WERI-Rb-1 (cell line): Measurements from ENCODE around the gene CCDC93.

ENCODE experiments used
- DNase-seq: peaks from one replicate; pipeline ENCODE4 v3.0.0-alpha.2; 2020
- H3K27ac ChIP-seq: fragments of 250-450 bp; sonication (Bioruptor Pico); 2 replicates; pipeline ENCODE4 v1.5.1; 2020; ENCODE audit warnings: mild to moderate bottlenecking, moderate library complexity
- H3K27me3 ChIP-seq: fragments of 250-450 bp; sonication (Bioruptor Pico); 2 replicates; pipeline ENCODE4 v1.5.1; 2021; ENCODE audit warnings: mild to moderate bottlenecking, low read depth, moderate library complexity; ENCODE audit not compliant: insufficient read depth, severe bottlenecking
- H3K36me3 ChIP-seq: fragments of 250-450 bp; sonication (Bioruptor Pico); 2 replicates; pipeline ENCODE4 v1.5.1; 2020; ENCODE audit warnings: mild to moderate bottlenecking, moderate library complexity
- H3K4me3 ChIP-seq: 2 replicates; pipeline ENCODE4 v1.5.1; 2011; ENCODE audit warnings: low read depth, mild to moderate bottlenecking, control low read depth, low read length
- H3K9me3 ChIP-seq: fragments of 250-450 bp; sonication (Bioruptor Pico); 2 replicates; pipeline ENCODE4 v1.5.1; 2021; ENCODE audit warnings: mild to moderate bottlenecking, moderate library complexity; ENCODE audit not compliant: severe bottlenecking
- CTCF ChIP-seq: IDR thresholded peaks from 2 replicates; pipeline ENCODE4 v1.5.1; 2011; ENCODE audit warnings: low read depth, mild to moderate bottlenecking, control low read depth, inconsistent platforms, low read length

CCDC93 gene

GRCh38 chr2:117985092-117985491, 28.8 kb downstream of the CCDC93 start:
- TF ChIP-seq CTCF, result 0 out of 2 replicates have a peak, but pooled peaks have one; percentile 10
- peaks cover 8% of the 10 kb centered on the region; the same call in 1 of the 2 replicates for H3K36me3 ChIP-seq
- H3K9me3 ChIP-seq, result no peaks in the 10 kb centered on the region
- H3K4me3 ChIP-seq, result no peak overlapping the region
- no peak for DNase-seq
- H3K27ac ChIP-seq, result no peak overlapping the region
- H3K27me3 ChIP-seq, result no peaks in the 10 kb centered on the region

GRCh38 chr2:117984208-117984607, 29.7 kb downstream of the CCDC93 start:
- H3K9me3 ChIP-seq, result no peaks in the 10 kb centered on the region
- no peak overlapping the region for H3K4me3 ChIP-seq
- peaks cover 3% of the 10 kb centered on the region; the same call in 1 of the 2 replicates for H3K36me3 ChIP-seq
- H3K27ac ChIP-seq, result no peak overlapping the region
- DNase-seq, result no peak
- TF ChIP-seq CTCF, result no peak
- H3K27me3 ChIP-seq, result no peaks in the 10 kb centered on the region

GRCh38 chr2:117983040-117983439, 30.8 kb downstream of the CCDC93 start:
- DNase-seq, result no peak
- Histone ChIP-seq H3K36me3 (peaks cover 3% of the 10 kb centered on the region; the same call in 1 of the 2 replicates), H3K9me3 (no peaks in the 10 kb centered on the region), H3K27me3 (no peaks in the 10 kb centered on the region), H3K27ac (no peak overlapping the region), H3K4me3 (no peak overlapping the region)
- no peak for TF ChIP-seq CTCF

- no peak for DNase-seq
- Histone ChIP-seq H3K9me3 (no peaks in the 10 kb centered on the region), H3K27ac (no peak overlapping the region), H3K36me3 (peaks cover 3% of the 10 kb centered on the region; the same call in 1 of the 2 replicates), H3K27me3 (no peaks in the 10 kb centered on the region), H3K4me3 (no peak overlapping the region)
- no peak for TF ChIP-seq CTCF
Observed at GRCh38 chr2:117982376-117983033, 31.4 kb downstream of the CCDC93 start.

GRCh38 chr2:117981810-117982209, 32.1 kb downstream of the CCDC93 start:
- Histone ChIP-seq H3K9me3 (no peaks in the 10 kb centered on the region), H3K27ac (no peak overlapping the region), H3K36me3 (peaks cover 3% of the 10 kb centered on the region; the same call in 1 of the 2 replicates), H3K27me3 (no peaks in the 10 kb centered on the region), H3K4me3 (no peak overlapping the region)
- no peak for DNase-seq
- TF ChIP-seq CTCF, result no peak
